HPDE6-E6E7 (cell line): ENCODE data around the gene SURF4.
"Not testable (repeated sequence)": the region's sequence is repeated elsewhere in the genome, so short reads cannot be mapped to it uniquely, and the experiment has no call there.

Experiments used
- DNase-seq: peaks from one replicate; pipeline ENCODE4 v3.0.0; 2011; ENCODE audit warnings: missing footprints; ENCODE audit errors: extremely low spot score

Gene SURF4

GRCh38 chr9:133334888-133335287, 41.0 kb downstream of the SURF4 start:
- not testable (repeated sequence) for DNase-seq

- DNase-seq, result no peak
Observed at GRCh38 chr9:133334161-133334560, 41.7 kb downstream of the SURF4 start.

GRCh38 chr9:133333566-133333965, 42.3 kb downstream of the SURF4 start:
- DNase-seq, result no peak

- no peak for DNase-seq
Observed at GRCh38 chr9:133333011-133333410, 42.8 kb downstream of the SURF4 start.

GRCh38 chr9:133332381-133332730, 43.5 kb downstream of the SURF4 start:
- no peak for DNase-seq

GRCh38 chr9:133331641-133332380, 44.0 kb downstream of the SURF4 start:
- no peak for DNase-seq

- DNase-seq, result no peak
Observed at GRCh38 chr9:133331221-133331620, 44.6 kb downstream of the SURF4 start.

GRCh38 chr9:133329306-133330156, 46.3 kb downstream of the SURF4 start:
- not testable (repeated sequence) for DNase-seq

- DNase-seq, result no peak
Observed at GRCh38 chr9:133327834-133328484, 47.9 kb downstream of the SURF4 start.

GRCh38 chr9:133327021-133327420, 48.8 kb downstream of the SURF4 start:
- DNase-seq, result not testable (repeated sequence)

GRCh38 chr9:133323991-133324703, 51.7 kb downstream of the SURF4 start:
- no peak for DNase-seq

GRCh38 chr9:133323211-133323610, 52.6 kb downstream of the SURF4 start:
- DNase-seq, result no peak

GRCh38 chr9:133322701-133323100, 53.2 kb downstream of the SURF4 start:
- DNase-seq, result no peak

- no peak for DNase-seq
Observed at GRCh38 chr9:133321411-133321935, 54.4 kb downstream of the SURF4 start.

GRCh38 chr9:133320421-133320881, 55.4 kb downstream of the SURF4 start:
- DNase-seq, result no peak

GRCh38 chr9:133317551-133317950, 58.3 kb downstream of the SURF4 start:
- DNase-seq, result not testable (repeated sequence)

GRCh38 chr9:133315997-133316396, 59.9 kb downstream of the SURF4 start:
- DNase-seq, result no peak
